Skeletal muscle satellite cell (primary cell): ENCODE measurements around the gene MYO18B.

Experiments used
- H3K27me3 ChIP-seq: 2 replicates; pipeline ENCODE4 v1.7.0; 2013; ENCODE audit warnings: low read length; ENCODE audit not compliant: control insufficient read depth, insufficient read depth
- H3K36me3 ChIP-seq: 2 replicates; pipeline ENCODE4 v1.7.0; 2013; ENCODE audit warnings: mild to moderate bottlenecking, control low read depth, low read length; ENCODE audit not compliant: insufficient read depth
- H3K4me1 ChIP-seq: 2 replicates; pipeline ENCODE4 v1.7.0; 2013; ENCODE audit warnings: low read length; ENCODE audit not compliant: control insufficient read depth, insufficient read depth
- H3K4me2 ChIP-seq: 2 replicates; pipeline ENCODE4 v1.7.0; 2013; ENCODE audit warnings: mild to moderate bottlenecking, low read length
- H3K4me3 ChIP-seq: 2 replicates; pipeline ENCODE4 v1.7.0; 2013; ENCODE audit warnings: low read length
- H3K9ac ChIP-seq: 2 replicates; pipeline ENCODE4 v1.7.0; 2013; ENCODE audit warnings: mild to moderate bottlenecking, low read depth, low read length, moderate library complexity
- H3K9me3 ChIP-seq: replicated peaks from 2 replicates; pipeline ENCODE4 v1.7.0; 2013; ENCODE audit warnings: mild to moderate bottlenecking, control low read depth, low read length

MYO18B gene

DNA sequence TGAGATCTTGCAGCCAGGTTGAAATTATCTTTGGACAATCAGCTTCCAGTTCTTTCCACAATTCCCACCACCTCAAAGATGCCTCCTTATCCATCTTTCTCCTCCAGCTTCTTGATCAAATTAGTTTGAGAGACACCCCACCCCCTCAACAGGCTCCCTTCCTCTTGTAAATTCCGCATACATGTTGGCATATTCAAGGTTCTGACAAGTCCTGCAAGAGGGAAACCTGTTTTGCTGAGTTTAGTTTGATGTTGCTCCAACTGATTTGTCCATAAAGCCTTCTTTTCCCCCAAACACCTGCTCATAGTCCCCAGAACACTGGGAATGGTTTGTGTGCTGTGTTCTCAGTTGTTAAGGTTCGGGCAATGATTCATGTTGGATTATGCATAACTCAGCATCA lies 73.6 kb downstream of the MYO18B start:
- H3K36me3 ChIP-seq = peaks cover 59% of the 10 kb centered on the region
- no peaks in the 10 kb centered on the region for H3K4me1 ChIP-seq
- no peaks in the 10 kb centered on the region for H3K27me3 ChIP-seq
- no peak overlapping the region for H3K9ac ChIP-seq
- no peak overlapping the region for H3K4me3 ChIP-seq
- H3K9me3 ChIP-seq = no peaks in the 10 kb centered on the region
- H3K4me2 ChIP-seq = no peak overlapping the region

GRCh38 chr22:25816522-25817059 lies 74.6 kb downstream of the MYO18B start:
- Histone ChIP-seq H3K36me3 (peaks cover 66% of the 10 kb centered on the region), H3K4me1 (no peaks in the 10 kb centered on the region), H3K27me3 (no peaks in the 10 kb centered on the region), H3K9me3 (no peaks in the 10 kb centered on the region), H3K4me2 (no peak overlapping the region), H3K9ac (no peak overlapping the region), H3K4me3 (no peak overlapping the region)

GRCh38 chr22:25817092-25817943 lies 75.3 kb downstream of the MYO18B start:
- H3K27me3 ChIP-seq = no peaks in the 10 kb centered on the region
- H3K36me3 ChIP-seq = peaks cover 67% of the 10 kb centered on the region
- no peak overlapping the region for H3K9ac ChIP-seq

DNA sequence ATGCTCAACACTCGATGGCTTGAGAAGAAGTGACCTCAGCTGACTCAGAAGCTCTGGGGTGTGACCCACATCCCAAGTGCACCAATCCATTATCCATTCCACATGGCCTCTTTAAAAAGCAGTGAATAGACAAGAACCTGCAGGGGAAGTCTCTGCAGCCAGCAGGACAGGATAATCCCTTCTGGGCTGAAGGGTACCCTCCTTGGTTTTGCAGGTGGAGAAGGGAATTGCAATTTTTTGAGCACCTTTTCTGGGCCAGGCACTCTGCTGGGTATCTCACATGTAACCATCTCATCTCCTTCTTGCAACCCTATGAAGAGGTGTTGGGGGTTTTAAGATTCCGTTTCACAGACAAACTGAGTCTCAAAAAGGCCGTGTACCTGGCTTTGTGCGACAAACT lies 76.6 kb downstream of the MYO18B start:
- Histone ChIP-seq H3K4me2 (no peak overlapping the region), H3K9ac (no peak overlapping the region), H3K9me3 (no peaks in the 10 kb centered on the region), H3K4me1 (no peaks in the 10 kb centered on the region), H3K27me3 (no peaks in the 10 kb centered on the region), H3K4me3 (no peak overlapping the region), H3K36me3 (peaks cover 68% of the 10 kb centered on the region)

More at GRCh38 chr22:25817092-25817943, 75.3 kb downstream of the MYO18B start:
- no peaks in the 10 kb centered on the region for H3K9me3 ChIP-seq
- no peaks in the 10 kb centered on the region for H3K4me1 ChIP-seq
- no peak overlapping the region for H3K4me2 ChIP-seq
- no peak overlapping the region for H3K4me3 ChIP-seq

DNA sequence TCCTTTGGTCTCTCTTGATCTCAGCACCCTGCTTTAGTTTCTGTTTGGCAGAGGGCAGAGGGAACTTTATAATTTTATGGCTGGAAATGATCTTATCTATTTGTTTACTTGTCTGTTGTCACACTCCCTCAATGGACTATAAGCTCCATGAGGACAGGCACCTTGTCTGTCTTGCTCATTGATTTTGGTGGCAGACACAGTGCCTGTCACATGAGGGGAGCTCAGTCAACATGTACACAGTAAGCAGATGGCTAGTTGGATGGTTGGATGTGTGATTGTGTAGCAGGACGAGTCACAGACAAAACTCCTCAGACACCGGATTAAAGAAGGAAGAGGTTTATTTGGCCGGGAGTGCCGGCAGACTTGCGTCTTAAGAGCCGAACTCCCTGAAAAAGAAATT lies 80.4 kb downstream of the MYO18B start:
- H3K4me3 ChIP-seq = no peak overlapping the region
- H3K36me3 ChIP-seq = peaks cover 73% of the 10 kb centered on the region
- H3K4me1 ChIP-seq = no peaks in the 10 kb centered on the region
- H3K27me3 ChIP-seq = no peaks in the 10 kb centered on the region
- H3K4me2 ChIP-seq = no peak overlapping the region
- H3K9ac ChIP-seq = no peak overlapping the region
- H3K9me3 ChIP-seq = no peaks in the 10 kb centered on the region

GRCh38 chr22:25823276-25823675 lies 81.3 kb downstream of the MYO18B start:
- no peaks in the 10 kb centered on the region for H3K4me1 ChIP-seq
- H3K4me3 ChIP-seq = no peak overlapping the region
- H3K9me3 ChIP-seq = no peaks in the 10 kb centered on the region
- H3K4me2 ChIP-seq = no peak overlapping the region
- H3K9ac ChIP-seq = no peak overlapping the region
- peaks cover 73% of the 10 kb centered on the region for H3K36me3 ChIP-seq
- H3K27me3 ChIP-seq = no peaks in the 10 kb centered on the region

DNA sequence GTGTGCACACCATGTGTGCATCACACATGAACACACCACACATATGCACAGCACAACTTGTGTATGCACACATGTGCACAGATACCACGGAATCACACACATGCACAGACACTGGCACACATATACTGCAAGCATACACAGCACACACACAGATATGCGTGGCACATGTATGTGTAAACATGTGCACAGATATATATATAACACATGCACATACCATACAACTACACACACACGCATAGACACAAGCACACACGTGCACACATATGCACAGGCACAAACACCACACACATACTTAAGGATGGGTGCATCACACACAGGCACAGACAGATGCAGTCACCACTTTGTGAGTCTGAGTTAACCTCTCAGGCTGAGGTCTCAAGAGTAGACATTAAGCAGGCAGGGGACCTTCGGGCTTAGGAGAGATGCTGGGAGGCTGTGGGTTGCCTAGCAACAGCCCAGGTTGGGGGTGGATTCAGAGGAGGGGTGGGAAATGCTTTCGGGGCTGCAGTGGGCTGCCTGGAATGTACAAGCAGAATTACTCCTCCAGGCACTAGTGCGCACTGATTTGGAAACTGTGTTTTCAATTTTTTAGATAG lies 82.9 kb downstream of the MYO18B start:
- Histone ChIP-seq H3K4me1 (no peaks in the 10 kb centered on the region), H3K9me3 (no peaks in the 10 kb centered on the region), H3K4me2 (no peak overlapping the region), H3K36me3 (peaks cover 72% of the 10 kb centered on the region), H3K9ac (no peak overlapping the region), H3K4me3 (no peak overlapping the region), H3K27me3 (no peaks in the 10 kb centered on the region)

GRCh38 chr22:25827415-25827814 lies 85.4 kb downstream of the MYO18B start:
- no peaks in the 10 kb centered on the region for H3K27me3 ChIP-seq

DNA sequence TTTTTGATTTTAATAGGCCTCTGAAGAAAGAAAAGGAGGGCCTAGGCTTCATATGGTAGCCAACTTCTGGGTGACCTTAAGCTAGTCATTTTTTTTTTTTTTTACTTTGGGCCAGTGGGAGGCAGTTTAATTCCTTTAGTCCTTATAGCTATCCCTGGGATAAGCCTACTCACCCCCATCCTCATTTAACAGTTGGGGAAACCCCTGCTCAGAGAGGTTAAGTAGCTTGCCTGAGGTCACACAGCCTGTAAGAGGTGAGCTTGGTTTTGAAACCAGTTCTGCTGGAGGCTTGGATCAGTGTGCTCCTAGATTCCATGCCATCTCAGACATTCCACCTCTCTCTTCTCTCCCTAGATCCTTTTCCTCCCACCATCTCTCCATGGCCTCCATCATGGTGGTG lies 86.4 kb downstream of the MYO18B start:
- Histone ChIP-seq H3K4me3 (no peak overlapping the region), H3K4me2 (no peak overlapping the region), H3K9me3 (no peaks in the 10 kb centered on the region), H3K4me1 (no peaks in the 10 kb centered on the region), H3K27me3 (no peaks in the 10 kb centered on the region), H3K9ac (no peak overlapping the region), H3K36me3 (peaks cover 74% of the 10 kb centered on the region)

More at GRCh38 chr22:25827415-25827814, 85.4 kb downstream of the MYO18B start:
- Histone ChIP-seq H3K4me2 (no peak overlapping the region), H3K9ac (no peak overlapping the region), H3K9me3 (no peaks in the 10 kb centered on the region), H3K4me3 (no peak overlapping the region), H3K4me1 (no peaks in the 10 kb centered on the region), H3K36me3 (peaks cover 70% of the 10 kb centered on the region)

- Histone ChIP-seq H3K9ac (no peak overlapping the region), H3K9me3 (no peaks in the 10 kb centered on the region), H3K4me1 (no peaks in the 10 kb centered on the region), H3K27me3 (no peaks in the 10 kb centered on the region), H3K4me2 (no peak overlapping the region), H3K36me3 (peaks cover 72% of the 10 kb centered on the region), H3K4me3 (no peak overlapping the region)
Measured at GRCh38 chr22:25829237-25829636, 87.2 kb downstream of the MYO18B start.

GRCh38 chr22:25829808-25830777 lies 88.1 kb downstream of the MYO18B start:
- no peak overlapping the region for H3K4me3 ChIP-seq
- no peaks in the 10 kb centered on the region for H3K9me3 ChIP-seq
- H3K9ac ChIP-seq = no peak overlapping the region
- H3K36me3 ChIP-seq = peaks cover 66% of the 10 kb centered on the region
- H3K4me1 ChIP-seq = no peaks in the 10 kb centered on the region
- H3K27me3 ChIP-seq = no peaks in the 10 kb centered on the region
- no peak overlapping the region for H3K4me2 ChIP-seq
